ELR (cell line): ENCODE measurements around the gene TMBIM1.
"Not testable (repeated sequence)": the region's sequence is repeated elsewhere in the genome, so short reads cannot be mapped to it uniquely, and the experiment has no call there.

Experiments used
- DNase-seq: peaks from one replicate; pipeline ENCODE4 v3.0.0-alpha.2; 2015; ENCODE audit warnings: low read depth

Gene TMBIM1

GRCh38 chr2:218318241-218318640 is 25.9 kb upstream of the TMBIM1 start:
- no peak for DNase-seq

- DNase-seq, result no peak
Measured at GRCh38 chr2:218317835-218318234, 25.5 kb upstream of the TMBIM1 start.

- no peak for DNase-seq
Measured at GRCh38 chr2:218317303-218317630, 25.0 kb upstream of the TMBIM1 start.

DNA sequence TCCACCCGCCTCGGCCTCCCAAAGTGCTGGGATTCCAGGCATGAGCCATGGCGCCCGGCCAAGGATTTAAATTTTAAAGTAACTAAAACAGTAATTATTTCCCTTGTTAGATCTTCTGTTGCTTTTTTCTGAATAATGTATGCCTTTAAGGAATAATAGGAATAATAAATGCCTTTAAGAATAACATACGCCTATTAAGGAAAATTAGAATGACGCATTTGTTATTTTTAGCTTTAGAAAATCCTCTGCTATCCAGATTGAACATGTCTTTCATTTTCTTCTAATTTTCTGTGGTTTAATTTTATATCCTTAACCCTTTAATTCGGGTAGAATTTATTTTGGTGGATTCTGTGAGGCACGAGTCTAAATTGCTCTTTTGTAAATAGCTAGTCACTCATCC is 23.1 kb upstream of the TMBIM1 start:
- no peak for DNase-seq

DNA sequence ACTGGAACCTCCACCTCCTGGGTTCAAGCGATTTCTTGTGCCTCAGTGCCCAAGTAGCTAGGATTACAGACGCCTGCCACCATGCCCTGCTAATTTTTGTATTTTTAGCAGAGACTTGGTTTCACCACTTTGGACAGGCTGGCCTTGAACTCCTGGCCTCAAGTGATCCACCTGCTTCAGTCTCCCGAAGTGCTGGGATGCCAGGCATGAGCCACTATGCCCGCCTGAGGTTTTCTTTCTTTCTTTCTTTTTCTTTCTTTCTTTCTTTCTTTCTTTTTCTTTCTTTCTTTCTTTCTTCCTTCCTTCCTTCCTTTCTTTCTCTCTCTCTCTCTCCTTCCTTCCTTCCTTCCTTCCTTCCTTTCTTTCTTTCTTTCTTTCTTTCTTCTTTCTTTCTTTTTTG is 22.5 kb upstream of the TMBIM1 start:
- not testable (repeated sequence) for DNase-seq

DNA sequence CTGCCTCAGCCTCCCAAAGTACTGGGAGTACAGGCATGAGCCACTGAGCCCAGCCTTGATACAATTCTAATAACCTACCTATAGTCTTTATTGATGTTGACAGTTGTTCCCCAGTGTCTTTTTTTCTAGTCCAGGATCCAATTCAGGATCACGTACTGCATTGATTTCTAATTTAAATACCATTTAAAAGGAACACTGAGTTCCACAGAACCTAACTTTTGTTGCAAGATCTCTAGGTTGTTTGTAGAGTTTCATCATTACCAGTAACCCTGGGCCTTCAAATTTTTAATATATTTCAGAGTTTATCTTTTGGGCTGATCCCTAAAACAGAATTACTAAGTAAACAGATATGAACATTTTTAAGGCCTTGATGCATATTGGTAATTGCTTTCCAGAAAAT is 21.1 kb upstream of the TMBIM1 start:
- no peak for DNase-seq

- no peak for DNase-seq
Measured at GRCh38 chr2:218312267-218312756, 20.0 kb upstream of the TMBIM1 start.

GRCh38 chr2:218311541-218312266 is 19.4 kb upstream of the TMBIM1 start:
- DNase-seq, result not testable (repeated sequence)

- DNase-seq, result no peak
Measured at GRCh38 chr2:218310853-218311540, 18.7 kb upstream of the TMBIM1 start.

DNA sequence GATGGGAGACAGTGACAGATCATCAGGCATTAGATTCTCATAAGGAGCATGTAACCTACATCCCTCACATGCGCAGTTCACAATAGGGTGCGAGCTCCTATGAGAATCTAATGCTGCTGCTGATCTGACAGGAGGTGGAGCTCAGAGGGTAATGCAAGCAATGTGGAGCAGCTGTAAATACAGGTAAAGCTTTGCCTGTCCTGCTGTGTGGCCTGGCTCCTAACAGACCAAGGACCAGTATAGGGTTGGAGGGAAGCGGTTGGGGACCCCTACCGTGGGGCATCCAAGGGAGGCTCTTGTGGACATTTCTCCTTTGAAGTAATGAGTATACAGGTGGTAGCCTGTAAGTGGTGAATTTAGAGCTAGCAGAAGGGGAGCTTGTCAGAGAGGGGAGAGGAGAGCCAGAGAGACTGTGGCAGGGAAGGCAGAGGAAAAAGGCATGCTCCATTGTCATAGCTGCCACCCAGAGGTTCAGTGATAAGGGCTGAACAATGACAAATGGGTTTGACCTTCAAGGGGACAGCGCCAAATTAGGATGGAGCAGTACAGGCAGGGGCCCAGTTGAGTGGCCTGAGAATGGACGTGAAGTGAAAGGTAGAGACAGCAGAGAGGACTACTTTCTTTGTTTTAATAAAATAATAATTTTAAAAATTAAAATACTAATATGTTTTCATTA is 15.2 kb upstream of the TMBIM1 start:
- DNase-seq, result no peak

GRCh38 chr2:218306184-218306920 is 14.0 kb upstream of the TMBIM1 start:
- no peak for DNase-seq

DNA sequence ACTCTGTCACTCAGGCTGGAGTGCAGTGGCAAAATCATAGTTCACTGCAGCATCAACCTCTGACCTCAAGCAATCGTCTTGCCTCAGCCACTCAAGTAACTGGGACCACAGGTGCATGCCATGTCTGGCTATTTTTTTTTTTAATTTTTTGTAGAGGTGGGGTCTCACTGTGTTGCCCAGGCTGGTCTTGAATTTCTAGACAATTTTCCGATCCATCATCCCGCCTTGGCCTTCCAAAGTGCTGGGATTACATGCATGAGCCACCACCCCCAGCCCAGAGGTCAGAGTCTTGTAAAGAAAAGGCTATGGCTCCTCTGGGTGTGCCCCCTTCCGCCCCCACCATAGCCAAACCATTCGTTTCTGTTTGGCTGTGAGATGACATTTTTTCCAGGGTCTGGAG is 13.1 kb upstream of the TMBIM1 start:
- DNase-seq, result no peak

DNA sequence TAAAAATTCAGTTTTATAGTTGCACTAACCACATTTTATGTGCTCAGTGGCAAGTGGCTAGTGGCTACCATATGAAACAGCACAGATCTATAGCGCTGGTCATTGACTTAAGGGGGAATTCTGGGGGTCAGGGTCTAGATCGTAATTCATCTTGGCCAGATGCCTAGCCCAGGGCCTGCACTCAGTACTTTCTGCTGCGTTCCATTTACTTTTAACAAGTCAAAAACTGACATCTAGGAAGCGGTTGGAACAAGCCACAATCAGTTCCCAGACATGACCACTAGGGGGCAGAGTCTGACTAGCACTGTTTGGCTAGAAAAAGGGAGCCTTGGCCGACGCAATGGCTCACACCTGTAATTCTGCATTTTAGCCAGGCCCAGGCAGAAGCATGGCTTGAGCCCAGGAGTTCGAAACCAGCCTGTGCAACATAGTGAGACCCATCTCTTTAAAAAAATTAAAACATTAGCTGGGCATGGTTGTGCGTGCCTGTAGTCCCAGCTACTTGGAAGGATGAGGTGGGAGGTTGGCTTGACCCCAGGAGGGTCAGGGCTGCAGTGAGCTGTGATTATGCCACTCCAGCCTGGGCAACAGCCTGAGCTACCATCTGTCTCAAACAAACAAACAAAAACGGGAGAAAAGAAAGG is 9.0 kb upstream of the TMBIM1 start:
- peak; percentile 87 for DNase-seq

DNA sequence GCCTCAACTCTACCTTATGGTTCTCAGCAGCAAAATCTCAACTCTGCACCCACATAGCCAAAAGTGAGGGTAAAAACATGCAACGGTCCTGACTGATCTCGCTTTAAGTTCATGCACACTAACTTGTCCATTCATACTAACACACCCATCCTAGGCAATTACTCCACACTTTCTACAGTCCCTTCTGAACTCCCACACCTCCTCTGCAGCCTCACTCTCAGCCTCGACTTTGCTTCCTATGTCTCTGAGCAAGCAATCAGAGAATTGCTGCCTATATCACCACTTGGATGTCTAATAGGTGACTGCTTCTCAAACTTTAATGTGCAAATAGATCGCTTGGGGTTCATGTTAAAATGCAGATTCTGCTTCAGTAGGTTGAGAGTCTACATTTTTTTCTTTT is 7.8 kb upstream of the TMBIM1 start:
- DNase-seq, result no peak

DNA sequence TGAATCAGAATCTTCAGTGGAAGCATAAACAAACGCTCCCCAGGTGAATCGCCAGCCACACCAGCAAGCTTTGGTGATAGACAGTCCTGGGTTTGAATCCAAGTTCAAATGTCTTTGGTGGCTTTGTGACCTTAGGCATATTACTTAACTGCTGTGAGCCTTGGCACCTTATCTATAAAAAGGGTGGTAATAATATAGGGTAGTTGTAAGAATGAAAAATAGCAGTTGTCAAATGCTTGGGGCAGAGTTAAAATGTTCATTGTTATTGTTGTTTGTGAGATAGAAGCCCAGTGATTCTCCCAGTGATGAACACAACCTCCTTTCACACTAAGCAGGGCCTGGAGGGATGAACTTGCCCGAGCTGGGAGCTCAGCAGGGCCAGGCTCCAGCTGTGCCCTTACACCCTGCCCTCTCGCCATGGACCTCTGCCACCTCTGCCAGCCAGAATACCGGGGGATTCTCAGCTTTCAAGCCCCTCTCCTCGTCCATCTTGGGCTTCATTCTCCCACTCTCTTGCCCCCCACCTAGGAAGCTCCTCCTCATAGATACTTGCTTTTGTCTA is 6.1 kb upstream of the TMBIM1 start:
- DNase-seq, result no peak

- no peak for DNase-seq
Measured at GRCh38 chr2:218296847-218297246, 4.5 kb upstream of the TMBIM1 start.

DNA sequence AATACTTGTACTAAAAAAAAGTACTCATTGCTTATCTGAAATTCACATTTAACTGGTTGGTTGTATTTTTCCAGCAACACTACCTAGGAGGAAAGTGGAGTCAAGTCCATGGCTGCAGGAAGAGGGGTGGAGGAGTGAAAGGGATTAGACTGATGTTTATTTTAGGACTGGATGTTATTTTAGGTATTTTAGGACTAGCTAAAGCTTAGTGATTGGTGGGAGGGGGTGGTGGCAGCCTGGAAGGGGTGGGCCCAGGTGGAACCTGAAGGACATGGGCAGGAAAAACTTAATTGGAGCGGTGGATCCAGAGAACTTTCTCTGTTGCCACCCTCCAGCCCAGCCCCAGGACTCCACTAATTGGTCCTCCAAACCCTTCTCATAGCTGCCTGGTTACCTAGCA is 3.9 kb upstream of the TMBIM1 start:
- no peak for DNase-seq

- no peak for DNase-seq
Measured at GRCh38 chr2:218295029-218295428, 2.7 kb upstream of the TMBIM1 start.

DNA sequence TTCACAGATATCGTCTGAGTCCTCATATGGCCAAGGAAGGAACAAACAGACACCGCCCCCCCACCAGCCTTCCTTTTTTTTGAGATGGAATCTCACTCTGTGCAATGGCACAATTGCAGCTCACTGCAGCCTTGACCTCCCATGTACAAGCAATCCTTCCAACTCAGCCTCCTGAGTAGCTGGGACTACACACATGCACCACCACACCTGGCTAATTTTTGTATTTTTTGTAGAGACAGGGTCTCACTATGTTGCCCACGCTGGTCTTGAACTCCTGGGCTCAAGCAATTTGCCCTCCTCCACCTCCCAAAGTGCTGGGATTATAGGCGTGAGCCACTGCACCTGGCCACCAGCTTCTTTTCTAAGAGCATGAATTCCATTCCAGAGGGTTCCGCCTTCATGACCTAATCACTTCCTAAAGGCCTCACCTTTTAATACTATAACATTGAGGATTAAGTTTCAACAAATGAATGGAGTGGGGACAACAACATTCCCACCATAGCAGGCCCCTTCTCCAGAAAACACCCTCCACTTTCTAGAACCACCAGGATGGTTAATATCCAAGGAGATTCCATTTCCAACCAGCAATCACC is 2.2 kb upstream of the TMBIM1 start:
- DNase-seq, result no peak

DNA sequence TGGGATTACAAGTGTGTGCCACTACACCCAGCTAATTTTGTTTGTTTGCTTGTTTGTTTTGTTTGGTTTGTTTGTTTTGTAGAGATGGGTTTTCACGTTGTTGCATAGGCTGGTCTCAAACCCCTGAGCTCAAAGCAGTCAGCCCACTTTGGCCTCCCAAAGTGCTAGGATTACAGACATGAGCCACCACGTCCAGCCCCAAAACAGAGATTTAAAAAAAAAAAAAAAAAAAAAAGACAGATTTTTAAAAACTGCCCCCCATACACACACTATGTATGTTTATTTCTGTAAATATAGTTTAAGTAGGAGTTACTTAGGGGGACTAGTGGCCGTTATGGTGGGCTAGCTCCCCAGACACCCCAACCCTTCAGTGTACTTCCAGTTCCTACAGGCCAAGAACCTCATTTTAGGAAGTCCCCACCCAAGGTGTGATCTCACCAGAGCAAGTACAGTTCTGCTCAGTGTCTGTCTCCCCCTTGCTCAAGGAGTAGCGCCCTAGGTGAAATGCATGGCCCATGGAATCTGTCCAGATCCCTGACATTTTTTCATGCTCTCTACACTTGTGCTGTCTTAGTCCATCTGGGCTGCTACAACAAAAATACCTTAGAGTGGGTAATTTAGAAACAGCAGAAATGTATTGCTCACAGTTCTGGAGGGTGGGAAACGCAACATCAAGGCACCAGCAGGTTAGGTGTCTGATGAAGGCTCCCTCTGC is 1.6 kb upstream of the TMBIM1 start:
- no peak for DNase-seq
